K562 (cell line): ENCODE measurements around the gene SMAD3. TPM values are rescaled to one million over a fixed set of nuclear protein-coding genes. Genes with fewer than 3 reads are reported as not detected.

ENCODE experiments used
- BCOR ChIP-seq: fragments of 450-650 bp; IDR thresholded peaks from 2 replicates; pipeline ENCODE4 v1.6.1; 2016
- E2F3 ChIP-seq: fragments of 250-450 bp; sonication (Bioruptor Pico); IDR thresholded peaks from 2 replicates; pipeline ENCODE4 v1.4.0; 2020; ENCODE audit warnings: mild to moderate bottlenecking
- E4F1 ChIP-seq: fragments of 250-450 bp; sonication (Bioruptor Pico); IDR thresholded peaks from 2 replicates; pipeline ENCODE4 v1.5.0; 2021; ENCODE audit warnings: mild to moderate bottlenecking, borderline replicate concordance
- GTF3C2 ChIP-seq: IDR thresholded peaks from 3 replicates; pipeline ENCODE4 v1.6.1; 2011; ENCODE audit warnings: borderline replicate concordance, mild to moderate bottlenecking, moderate library complexity; ENCODE audit not compliant: insufficient read length; ENCODE audit errors: extremely low read depth
- HNRNPUL1 ChIP-seq: fragments of 200-400 bp; formaldehyde crosslinking; IDR thresholded peaks from 2 replicates; pipeline ENCODE4 v1.6.1; 2017; ENCODE audit warnings: low read length
- IFI16 ChIP-seq: fragments of 250-450 bp; sonication (Bioruptor Pico); IDR thresholded peaks from 2 replicates; pipeline ENCODE4 v2.1.2; 2022; ENCODE audit warnings: mild to moderate bottlenecking, inconsistent platforms
- KLF13 ChIP-seq: fragments of 450-650 bp; IDR thresholded peaks from 2 replicates; pipeline ENCODE4 v1.6.1; 2016; ENCODE audit warnings: missing genetic modification characterization, low read depth, mild to moderate bottlenecking, missing compliant biosample characterization, moderate library complexity, borderline replicate concordance
- MYC ChIP-seq, 2 experiments: fragments of 250-450 bp in 1 of 2; sonication (Bioruptor Pico) in 1 of 2; IDR thresholded peaks; 2 replicates each; pipeline versions ENCODE4 v1.5.1 to v1.6.1; 2012 to 2021; ENCODE audit warnings: low read depth in 2 of 2, borderline replicate concordance in 1 of 2, improper control_type of control experiment in 1 of 2, low read length in 1 of 2, mild to moderate bottlenecking in 1 of 2, moderate library complexity in 1 of 2
- NONO ChIP-seq, 2 experiments: fragments of 200-400 bp in 1 of 2; fragments of 450-650 bp in 1 of 2; formaldehyde crosslinking in 1 of 2; IDR thresholded peaks; 2 replicates each; pipeline ENCODE4 v1.6.1; 2017; ENCODE audit warnings: low read depth in 2 of 2, mild to moderate bottlenecking in 2 of 2, moderate library complexity in 2 of 2, low read length in 1 of 2
- THRA ChIP-seq: fragments of 450-650 bp; IDR thresholded peaks from 2 replicates; pipeline ENCODE4 v1.6.1; 2017; ENCODE audit warnings: mild to moderate bottlenecking, moderate library complexity
- XRCC5 ChIP-seq: fragments of 200-400 bp; formaldehyde crosslinking; IDR thresholded peaks from 2 replicates; pipeline ENCODE4 v1.6.1; 2017; ENCODE audit warnings: low read depth, mild to moderate bottlenecking, low read length
- ZNF253 ChIP-seq: fragments of 250-450 bp; sonication (Bioruptor Pico); conservative IDR thresholded peaks from 2 replicates; pipeline ENCODE4 v1.6.1; 2021; ENCODE audit warnings: mild to moderate bottlenecking
- ZNF740 ChIP-seq, 3 experiments: fragments of 200-800 bp in 1 of 3; sonication (Bioruptor generic) in 1 of 3; sonication (generic) in 1 of 3; formaldehyde crosslinking in 1 of 3; IDR thresholded peaks; 2 replicates each; pipeline versions ENCODE4 v1.6.1 to v1.8.0; 2016 to 2022; ENCODE audit warnings: mild to moderate bottlenecking in 2 of 3, missing compliant biosample characterization in 2 of 3, missing genetic modification characterization in 2 of 3, missing genetic modification reagents in 1 of 3
- ZSCAN32 ChIP-seq: fragments of 450-650 bp; formaldehyde crosslinking; IDR thresholded peaks from 2 replicates; pipeline ENCODE4 v1.4.0; 2020; ENCODE audit warnings: mild to moderate bottlenecking, moderate library complexity
- polyA plus RNA-seq, 8 experiments: library from polyadenylated mRNA; depleted of rRNA in 4 of 8; stranded (reverse) in 5 of 8; unstranded in 3 of 8; fragments of >200 nt; fragmentation: Nextera tagmentation in 2 of 8; fragmentation: Illumina TruSeq in 1 of 8; extraction: Ambion mirVana in 2 of 8; extraction: Trizol in 1 of 8; gene quantifications; 2 replicates each; pipeline versions ENCODE4 v1.2.1 to v1.2.3, GENCODE V29; 2011 to 2014; ENCODE audit warnings: inconsistent platforms in 1 of 8, missing spikeins in 1 of 8
- total RNA-seq, 7 experiments: library from RNA; depleted of rRNA in 6 of 7; stranded (reverse); fragments of >200 nt in 6 of 7; fragmentation: Illumina TruSeq in 2 of 7; extraction: Trizol in 2 of 7; gene quantifications; 2 replicates each; pipeline versions ENCODE4 v1.2.1 to v1.2.3, GENCODE V29; 2011 to 2021; ENCODE audit warnings: low replicate concordance in 1 of 7

SMAD3 gene
- total and polyA plus RNA-seq, 9 of the 15 experiments (the other 6 are each of a cell fraction or from before 2014, with no cell fraction given), result 4.3 to 39.2 (median 11.1) TPM

- TF ChIP-seq XRCC5 (no peak), IFI16 (CRISPR knock-in tag) (no peak), NONO (IDR thresholded peaks at IDR 0.05; ENCODE audit: low read depth in 2 of 2, low read length in 1 of 2) (peak in 1 of 2 experiments; percentile 34; a peak in 2 of 4 replicates), ZSCAN32 (CRISPR knock-in tag) (no peak), BCOR (peak; percentile 23; the same call in 1 of the 2 replicates), ZNF740 (CRISPR knock-in tag; IDR thresholded peaks at IDR 0.05) (no peak), ZNF740 (tag; IDR thresholded peaks at IDR 0.05) (peak in 1 of 2 experiments; percentile 33; a peak in 1 of 4 replicates), GTF3C2 (no peak), ZNF253 (CRISPR knock-in tag) (no peak), E2F3 (CRISPR knock-in tag) (0 out of 2 replicates have a peak, but pooled peaks have one; percentile 17), KLF13 (tag) (no peak), THRA (no peak), E4F1 (CRISPR knock-in tag) (no peak), HNRNPUL1 (no peak), MYC (IDR thresholded peaks at IDR 0.05; ENCODE audit: low read depth, low read length) (peak; percentile 41; the same call in 1 of the 2 replicates), MYC (CRISPR knock-in tag; IDR thresholded peaks at IDR 0.05; ENCODE audit: borderline replicate concordance, low read depth) (no peak)
These were observed 1.5 kb upstream of the SMAD3 start (continued) for GRCh38 chr15:67063689-67064606.
